ENCODE data around the gene NUDT2.

Gene NUDT2

DNA sequence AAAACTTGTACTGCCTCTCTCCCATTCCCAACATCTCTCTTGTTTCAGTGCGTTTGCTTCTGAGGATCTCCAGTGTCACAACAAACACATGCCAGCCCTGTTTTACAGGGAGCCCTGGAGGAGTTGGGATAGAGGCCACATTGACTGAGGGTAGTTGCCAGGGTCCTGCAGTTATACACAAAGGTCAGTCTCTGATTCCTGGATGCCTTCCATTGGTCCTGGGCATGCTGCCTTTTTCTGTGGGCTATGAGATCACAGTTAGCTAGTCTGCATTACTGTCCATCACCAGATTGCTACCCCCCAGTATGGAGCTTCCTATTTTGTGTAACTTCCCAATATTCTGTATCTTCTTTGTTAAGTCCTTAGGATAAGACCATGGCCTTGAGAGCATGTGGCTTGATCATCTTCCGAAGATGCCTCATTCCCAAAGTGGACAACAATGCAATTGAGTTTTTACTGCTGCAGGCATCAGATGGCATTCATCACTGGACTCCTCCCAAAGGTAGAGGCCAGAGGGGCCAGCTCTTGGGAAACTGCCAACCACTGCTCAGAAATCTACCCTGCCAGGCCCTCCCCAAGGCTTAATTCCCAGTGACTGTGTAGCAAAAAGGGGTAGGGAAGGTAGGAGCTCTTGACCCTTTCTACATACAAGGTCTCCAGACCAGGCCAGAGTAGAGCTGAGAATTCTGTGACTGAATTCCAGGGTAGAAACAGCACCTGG lies 9.5 kb downstream of the NUDT2 start:
- Histone ChIP-seq H3K27me3 (ENCODE audit: control insufficient read depth, low read length) (no peaks in the 10 kb centered on the region), H4K20me1 (ENCODE audit: control insufficient read depth, insufficient read depth, low read depth, low read length) (no peaks in the 10 kb centered on the region), H3K9me3 (ENCODE audit: control insufficient read depth, insufficient read depth, low read length) (no peaks in the 10 kb centered on the region), H3K4me1 (ENCODE audit: control insufficient read depth, low read length) (no peaks in the 10 kb centered on the region), H3K4me2 (ENCODE audit: low read length) (no peak overlapping the region), H3K36me3 (ENCODE audit: control insufficient read depth, low read length) (peaks cover 20% of the 10 kb centered on the region), H3K79me2 (ENCODE audit: control insufficient read depth, low read length) (no peaks in the 10 kb centered on the region), H3K4me3 (ENCODE audit: low read length) (no peak overlapping the region), H3K9me2 (replicated peaks; ENCODE audit: control insufficient read depth, low read length) (no peaks in the 10 kb centered on the region), H3K27ac (ENCODE audit: low read depth, low read length) (no peak overlapping the region), H3F3A (ENCODE audit: control insufficient read depth, insufficient read depth) (no peaks in the 10 kb centered on the region)
- TF ChIP-seq, protein P1, sequence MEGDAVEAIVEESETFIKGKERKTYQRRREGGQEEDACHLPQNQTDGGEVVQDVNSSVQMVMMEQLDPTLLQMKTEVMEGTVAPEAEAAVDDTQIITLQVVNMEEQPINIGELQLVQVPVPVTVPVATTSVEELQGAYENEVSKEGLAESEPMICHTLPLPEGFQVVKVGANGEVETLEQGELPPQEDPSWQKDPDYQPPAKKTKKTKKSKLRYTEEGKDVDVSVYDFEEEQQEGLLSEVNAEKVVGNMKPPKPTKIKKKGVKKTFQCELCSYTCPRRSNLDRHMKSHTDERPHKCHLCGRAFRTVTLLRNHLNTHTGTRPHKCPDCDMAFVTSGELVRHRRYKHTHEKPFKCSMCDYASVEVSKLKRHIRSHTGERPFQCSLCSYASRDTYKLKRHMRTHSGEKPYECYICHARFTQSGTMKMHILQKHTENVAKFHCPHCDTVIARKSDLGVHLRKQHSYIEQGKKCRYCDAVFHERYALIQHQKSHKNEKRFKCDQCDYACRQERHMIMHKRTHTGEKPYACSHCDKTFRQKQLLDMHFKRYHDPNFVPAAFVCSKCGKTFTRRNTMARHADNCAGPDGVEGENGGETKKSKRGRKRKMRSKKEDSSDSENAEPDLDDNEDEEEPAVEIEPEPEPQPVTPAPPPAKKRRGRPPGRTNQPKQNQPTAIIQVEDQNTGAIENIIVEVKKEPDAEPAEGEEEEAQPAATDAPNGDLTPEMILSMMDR (IDR thresholded peaks at IDR 0.05; ENCODE audit: low read depth, low read length, poor library complexity, severe bottlenecking), result no peak
- TF ChIP-seq EZH2phosphoT487 (IDR thresholded peaks at IDR 0.05; ENCODE audit: borderline replicate concordance, low read length), result no peak

DNA sequence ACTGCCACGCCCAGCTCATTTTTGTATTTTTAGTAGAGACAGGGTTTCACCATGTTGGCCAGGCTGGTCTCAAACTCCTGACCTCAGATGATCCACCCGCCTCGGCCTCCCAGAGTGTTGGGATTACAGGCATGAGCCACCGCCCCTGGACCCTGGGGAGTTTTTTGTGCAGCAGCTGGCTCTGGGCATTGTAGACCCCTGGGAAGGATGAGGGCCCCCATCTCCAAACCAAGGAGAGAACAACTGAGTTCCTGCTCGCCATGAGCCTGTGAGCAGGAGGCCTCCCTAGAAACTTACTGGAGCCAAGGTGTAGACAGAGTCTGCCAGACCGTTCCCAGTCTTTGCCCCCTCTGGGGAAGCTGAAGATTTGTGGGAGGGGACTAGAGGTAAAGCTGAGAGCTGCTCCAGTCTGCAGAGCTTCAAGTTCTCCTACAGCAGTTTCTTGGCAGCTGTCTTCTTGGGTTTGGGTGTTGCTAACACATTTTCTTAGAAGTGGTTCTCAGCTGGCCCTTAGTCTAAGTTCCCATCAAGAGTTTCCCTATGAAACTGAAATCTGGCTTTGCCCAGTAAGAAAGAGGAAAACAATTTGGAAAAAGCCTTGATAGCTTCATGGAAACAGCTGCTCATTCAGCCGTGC lies 12.4 kb downstream of the NUDT2 start:
- Histone ChIP-seq H4K20me1 (ENCODE audit: control insufficient read depth, insufficient read depth, low read depth, low read length) (no peaks in the 10 kb centered on the region), H3K79me2 (ENCODE audit: control insufficient read depth, low read length) (no peaks in the 10 kb centered on the region), H3K4me2 (ENCODE audit: low read length) (no peak overlapping the region), H3K27ac (ENCODE audit: low read depth, low read length) (no peak overlapping the region), H3K9me2 (replicated peaks; ENCODE audit: control insufficient read depth, low read length) (no peaks in the 10 kb centered on the region), H3K4me1 (ENCODE audit: control insufficient read depth, low read length) (no peaks in the 10 kb centered on the region), H3K9me3 (ENCODE audit: control insufficient read depth, insufficient read depth, low read length) (no peaks in the 10 kb centered on the region), H3K36me3 (ENCODE audit: control insufficient read depth, low read length) (peaks cover 20% of the 10 kb centered on the region), H3K27me3 (ENCODE audit: control insufficient read depth, low read length) (no peaks in the 10 kb centered on the region), H3K4me3 (ENCODE audit: low read length) (no peak overlapping the region), H3F3A (ENCODE audit: control insufficient read depth, insufficient read depth) (no peaks in the 10 kb centered on the region)
- TF ChIP-seq, protein P1 (IDR thresholded peaks at IDR 0.05; ENCODE audit: low read depth, low read length, poor library complexity, severe bottlenecking), result no peak
- TF ChIP-seq EZH2phosphoT487 (IDR thresholded peaks at IDR 0.05; ENCODE audit: borderline replicate concordance, low read length), result no peak

DNA sequence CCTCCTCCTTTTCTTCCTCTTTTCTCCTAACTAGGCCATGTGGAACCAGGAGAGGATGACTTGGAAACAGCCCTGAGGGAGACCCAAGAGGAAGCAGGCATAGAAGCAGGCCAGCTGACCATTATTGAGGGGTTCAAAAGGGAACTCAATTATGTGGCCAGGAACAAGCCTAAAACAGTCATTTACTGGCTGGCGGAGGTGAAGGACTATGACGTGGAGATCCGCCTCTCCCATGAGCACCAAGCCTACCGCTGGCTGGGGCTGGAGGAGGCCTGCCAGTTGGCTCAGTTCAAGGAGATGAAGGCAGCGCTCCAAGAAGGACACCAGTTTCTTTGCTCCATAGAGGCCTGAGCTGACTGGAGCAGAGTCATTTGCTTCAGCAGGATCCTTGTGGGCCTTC lies 13.7 kb downstream of the NUDT2 start:
- Histone ChIP-seq H3K36me3 (ENCODE audit: control insufficient read depth, low read length) (peaks cover 20% of the 10 kb centered on the region), H3K9me3 (ENCODE audit: control insufficient read depth, insufficient read depth, low read length) (no peaks in the 10 kb centered on the region), H3F3A (ENCODE audit: control insufficient read depth, insufficient read depth) (no peaks in the 10 kb centered on the region), H3K4me3 (ENCODE audit: low read length) (no peak overlapping the region), H3K79me2 (ENCODE audit: control insufficient read depth, low read length) (no peaks in the 10 kb centered on the region), H3K27me3 (ENCODE audit: control insufficient read depth, low read length) (no peaks in the 10 kb centered on the region), H3K9me2 (replicated peaks; ENCODE audit: control insufficient read depth, low read length) (no peaks in the 10 kb centered on the region), H3K27ac (ENCODE audit: low read depth, low read length) (no peak overlapping the region), H3K4me1 (ENCODE audit: control insufficient read depth, low read length) (no peaks in the 10 kb centered on the region), H4K20me1 (ENCODE audit: control insufficient read depth, insufficient read depth, low read depth, low read length) (no peaks in the 10 kb centered on the region), H3K4me2 (ENCODE audit: low read length) (no peak overlapping the region)
- TF ChIP-seq, protein P1 (IDR thresholded peaks at IDR 0.05; ENCODE audit: low read depth, low read length, poor library complexity, severe bottlenecking), result no peak
- TF ChIP-seq EZH2phosphoT487 (IDR thresholded peaks at IDR 0.05; ENCODE audit: borderline replicate concordance, low read length), result no peak

Data from DOHH2 (cell line).